ENCODE measurements around the gene MYH14.

Gene MYH14

DNA sequence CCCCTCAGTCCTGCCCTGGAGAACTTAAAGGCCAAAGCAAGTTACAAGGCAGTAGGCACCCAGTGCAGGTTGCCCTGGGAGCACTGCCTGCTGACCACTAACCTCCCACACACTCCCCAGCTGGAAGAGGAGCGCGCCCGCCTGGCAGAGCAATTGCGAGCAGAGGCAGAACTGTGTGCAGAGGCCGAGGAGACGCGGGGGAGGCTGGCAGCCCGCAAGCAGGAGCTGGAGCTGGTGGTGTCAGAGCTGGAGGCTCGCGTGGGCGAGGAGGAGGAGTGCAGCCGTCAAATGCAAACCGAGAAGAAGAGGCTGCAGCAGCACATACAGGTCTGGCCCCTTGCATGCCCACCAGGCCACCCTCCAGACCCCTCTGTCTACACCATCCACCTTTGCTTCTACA is 64.6 kb downstream of the MYH14 start:
- Histone ChIP-seq H3K4me1 (ENCODE audit: control extremely low read depth in 1 of 4, control insufficient read depth in 4 of 4, insufficient read depth in 4 of 4, low read length in 3 of 4) (no peaks in the 10 kb centered on the region), H3K9me3 (ENCODE audit: control extremely low read depth in 1 of 5, control insufficient read depth in 4 of 5, insufficient read depth in 2 of 5, low read depth in 1 of 5, low read length in 4 of 5) (peaks cover 0 to 5% (median 0%) of the 10 kb centered on the region in 5 experiments), H3K4me3 (ENCODE audit: control insufficient read depth in 1 of 7, extremely low read depth in 1 of 7, insufficient read depth in 4 of 7, low read depth in 2 of 7, low read length in 6 of 7) (no peak overlapping the region), H3K27me3 (replicated peaks in 2 of 5; ENCODE audit: control insufficient read depth in 4 of 5, insufficient read depth in 5 of 5, low read length in 4 of 5) (peaks cover 0 to 17% (median 2%) of the 10 kb centered on the region in 5 experiments), H3K27ac (ENCODE audit: insufficient read depth in 1 of 2, low read depth in 1 of 2, low read length in 2 of 2, poor library complexity in 1 of 2, severe bottlenecking in 2 of 2) (no peak overlapping the region), H3K36me3 (ENCODE audit: control insufficient read depth in 4 of 4, insufficient read depth in 4 of 4, low read length in 3 of 4) (no peaks in the 10 kb centered on the region)
- 92% methylated on average over 7 of the region's 13 CpGs for WGBS (ENCODE audit: insufficient coverage)
- DNase-seq = no peak
- CTCF ChIA-PET = no interaction called here
- POLR2A ChIA-PET = no interaction called here

DNA sequence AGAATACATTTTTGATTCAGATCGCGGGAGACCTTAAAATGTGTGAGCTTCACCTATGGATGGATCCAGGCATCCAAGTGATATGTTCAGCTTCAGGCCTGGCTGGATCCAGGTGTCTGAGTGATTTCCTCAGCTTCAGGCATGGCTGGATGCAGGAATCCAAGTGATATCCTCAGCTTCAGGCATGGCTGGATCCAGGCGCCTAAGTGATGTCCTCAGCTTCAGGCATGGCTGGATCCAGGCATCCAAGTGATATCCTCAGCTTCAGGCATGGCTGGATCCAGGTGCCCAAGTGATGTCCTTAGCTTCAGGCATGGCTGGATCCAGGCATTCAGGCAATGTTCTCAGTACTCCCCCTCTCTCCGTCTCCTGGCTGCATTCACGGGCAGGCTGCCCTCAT is 65.1 kb downstream of the MYH14 start:
- Histone ChIP-seq H3K36me3 (ENCODE audit: control insufficient read depth in 4 of 4, insufficient read depth in 4 of 4, low read length in 3 of 4) (no peaks in the 10 kb centered on the region), H3K4me1 (ENCODE audit: control extremely low read depth in 1 of 4, control insufficient read depth in 4 of 4, insufficient read depth in 4 of 4, low read length in 3 of 4) (no peaks in the 10 kb centered on the region), H3K27me3 (replicated peaks in 2 of 5; ENCODE audit: control insufficient read depth in 4 of 5, insufficient read depth in 5 of 5, low read length in 4 of 5) (peaks cover 0 to 17% (median 2%) of the 10 kb centered on the region in 5 experiments), H3K27ac (ENCODE audit: insufficient read depth in 1 of 2, low read depth in 1 of 2, low read length in 2 of 2, poor library complexity in 1 of 2, severe bottlenecking in 2 of 2) (no peak overlapping the region), H3K4me3 (ENCODE audit: control insufficient read depth in 1 of 7, extremely low read depth in 1 of 7, insufficient read depth in 4 of 7, low read depth in 2 of 7, low read length in 6 of 7) (no peak overlapping the region), H3K9me3 (ENCODE audit: control extremely low read depth in 1 of 5, control insufficient read depth in 4 of 5, insufficient read depth in 2 of 5, low read depth in 1 of 5, low read length in 4 of 5) (peaks cover 0 to 5% (median 0%) of the 10 kb centered on the region in 5 experiments)
- CTCF ChIA-PET = no interaction called here
- POLR2A ChIA-PET = interaction anchor here (0.6 kb wide), 1 partner anchor 28 kb away, joined by 3 read pairs; no protein-coding TSS in a partner anchor
- no peak for DNase-seq
- 100% methylated on average over 3 of the region's 5 CpGs for WGBS (ENCODE audit: insufficient coverage)

DNA sequence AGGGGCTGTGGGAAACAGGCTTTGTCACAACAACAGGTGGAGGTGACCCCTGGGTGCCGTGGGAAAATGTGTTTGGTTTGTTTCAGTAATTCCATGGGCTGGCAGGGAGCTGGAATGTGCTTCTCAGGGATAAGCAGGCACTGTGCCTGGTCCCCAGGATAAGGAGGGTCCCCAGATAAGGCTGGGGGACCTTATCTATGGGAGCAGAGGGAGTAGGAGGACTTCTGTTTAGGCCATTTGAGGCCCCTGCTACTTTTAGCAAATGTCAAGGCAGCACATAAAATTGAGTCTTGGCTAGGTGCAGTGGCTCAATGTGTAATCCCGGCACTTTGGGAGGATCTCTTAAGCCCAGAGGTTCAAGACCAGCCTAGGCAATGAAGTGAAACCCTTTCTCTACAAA is 66.2 kb downstream of the MYH14 start:
- ChIA-PET POLR2A (no interaction called here), CTCF (no interaction called here)
- no peak for DNase-seq
- Histone ChIP-seq H3K27ac (ENCODE audit: insufficient read depth in 1 of 2, low read depth in 1 of 2, low read length in 2 of 2, poor library complexity in 1 of 2, severe bottlenecking in 2 of 2) (no peak overlapping the region), H3K9me3 (ENCODE audit: control extremely low read depth in 1 of 5, control insufficient read depth in 4 of 5, insufficient read depth in 2 of 5, low read depth in 1 of 5, low read length in 4 of 5) (peaks cover 0 to 5% (median 0%) of the 10 kb centered on the region in 5 experiments), H3K4me3 (ENCODE audit: control insufficient read depth in 1 of 7, extremely low read depth in 1 of 7, insufficient read depth in 4 of 7, low read depth in 2 of 7, low read length in 6 of 7) (no peak overlapping the region), H3K4me1 (ENCODE audit: control extremely low read depth in 1 of 4, control insufficient read depth in 4 of 4, insufficient read depth in 4 of 4, low read length in 3 of 4) (no peaks in the 10 kb centered on the region), H3K27me3 (replicated peaks in 2 of 5; ENCODE audit: control insufficient read depth in 4 of 5, insufficient read depth in 5 of 5, low read length in 4 of 5) (peaks cover 0 to 19% (median 2%) of the 10 kb centered on the region in 5 experiments), H3K36me3 (ENCODE audit: control insufficient read depth in 4 of 4, insufficient read depth in 4 of 4, low read length in 3 of 4) (no peaks in the 10 kb centered on the region)
- WGBS (ENCODE audit: insufficient coverage) = 90% methylated on average over 2 of the region's 2 CpGs

DNA sequence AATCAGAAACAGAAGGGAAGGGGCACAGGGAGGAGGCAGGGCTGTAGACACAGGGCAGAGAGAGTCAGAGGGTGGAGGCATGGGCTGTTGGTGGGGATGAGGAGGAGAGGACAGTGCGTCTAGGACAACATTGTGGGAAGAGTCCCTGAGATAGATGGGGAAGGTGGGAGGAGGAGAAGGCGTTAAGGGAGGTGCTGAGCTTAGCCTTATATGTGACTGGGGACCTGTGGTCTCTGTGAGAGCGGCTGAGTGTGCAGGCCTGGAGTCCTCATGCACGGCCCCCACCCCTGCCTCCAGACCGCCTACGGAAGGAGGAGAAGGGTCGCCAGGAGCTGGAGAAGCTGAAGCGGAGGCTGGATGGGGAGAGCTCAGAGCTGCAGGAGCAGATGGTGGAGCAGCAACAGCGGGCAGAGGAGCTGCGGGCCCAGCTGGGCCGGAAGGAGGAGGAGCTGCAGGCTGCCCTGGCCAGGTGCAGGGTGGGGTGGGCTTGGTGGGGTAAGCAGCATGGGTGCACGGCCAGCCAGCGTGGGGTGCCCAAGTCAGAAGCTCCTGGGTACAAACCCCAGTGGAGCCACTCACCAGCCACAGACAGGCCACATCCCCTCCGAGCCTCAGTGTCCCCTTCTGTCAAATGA is 69.0 kb downstream of the MYH14 start:
- WGBS (ENCODE audit: insufficient coverage) = 90% methylated on average over 14 of the region's 14 CpGs
- no peaks in the 10 kb centered on the region for H3K4me1 ChIP-seq (ENCODE audit: control extremely low read depth in 1 of 4, control insufficient read depth in 4 of 4, insufficient read depth in 4 of 4, low read length in 3 of 4)
- no peak overlapping the region for H3K27ac ChIP-seq (ENCODE audit: insufficient read depth in 1 of 2, low read depth in 1 of 2, low read length in 2 of 2, poor library complexity in 1 of 2, severe bottlenecking in 2 of 2)
- no peak for DNase-seq
- H3K27me3 ChIP-seq (replicated peaks in 2 of 5; ENCODE audit: control insufficient read depth in 4 of 5, insufficient read depth in 5 of 5, low read length in 4 of 5) = peaks cover 0 to 17% (median 0%) of the 10 kb centered on the region in 5 experiments
- H3K36me3 ChIP-seq (ENCODE audit: control insufficient read depth in 4 of 4, insufficient read depth in 4 of 4, low read length in 3 of 4) = no peaks in the 10 kb centered on the region
- H3K4me3 ChIP-seq (ENCODE audit: control insufficient read depth in 1 of 7, extremely low read depth in 1 of 7, insufficient read depth in 4 of 7, low read depth in 2 of 7, low read length in 6 of 7) = no peak overlapping the region
- POLR2A ChIA-PET = no interaction called here
- CTCF ChIA-PET = no interaction called here
- H3K9me3 ChIP-seq (ENCODE audit: control extremely low read depth in 1 of 5, control insufficient read depth in 4 of 5, insufficient read depth in 2 of 5, low read depth in 1 of 5, low read length in 4 of 5) = peaks cover 0 to 5% (median 0%) of the 10 kb centered on the region in 5 experiments

DNA sequence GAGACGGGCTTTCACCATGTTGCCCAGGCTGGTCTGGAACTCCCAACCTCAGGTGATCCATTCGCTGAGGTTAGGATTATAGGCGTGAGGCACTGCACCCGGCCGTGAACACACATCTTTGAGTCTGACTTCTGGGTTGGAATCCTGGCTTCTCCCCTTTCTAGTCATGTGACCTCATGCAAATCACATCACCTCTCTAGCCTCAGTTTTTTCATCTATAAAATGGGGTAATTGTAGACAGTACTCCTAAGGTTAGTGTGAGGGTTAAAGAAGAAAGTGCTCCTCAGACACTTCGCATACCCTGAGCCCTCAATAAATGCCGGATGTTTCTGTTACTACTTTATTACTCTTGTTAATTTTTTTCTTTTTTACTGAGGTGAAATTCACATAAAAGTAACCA is 70.4 kb downstream of the MYH14 start:
- Histone ChIP-seq H3K36me3 (ENCODE audit: control insufficient read depth in 4 of 4, insufficient read depth in 4 of 4, low read length in 3 of 4) (no peaks in the 10 kb centered on the region), H3K4me1 (ENCODE audit: control extremely low read depth in 1 of 4, control insufficient read depth in 4 of 4, insufficient read depth in 4 of 4, low read length in 3 of 4) (no peaks in the 10 kb centered on the region), H3K9me3 (ENCODE audit: control extremely low read depth in 1 of 5, control insufficient read depth in 4 of 5, insufficient read depth in 2 of 5, low read depth in 1 of 5, low read length in 4 of 5) (no peaks in the 10 kb centered on the region), H3K27ac (ENCODE audit: insufficient read depth in 1 of 2, low read depth in 1 of 2, low read length in 2 of 2, poor library complexity in 1 of 2, severe bottlenecking in 2 of 2) (no peak overlapping the region), H3K4me3 (ENCODE audit: control insufficient read depth in 1 of 7, extremely low read depth in 1 of 7, insufficient read depth in 4 of 7, low read depth in 2 of 7, low read length in 6 of 7) (no peak overlapping the region), H3K27me3 (replicated peaks in 2 of 5; ENCODE audit: control insufficient read depth in 4 of 5, insufficient read depth in 5 of 5, low read length in 4 of 5) (peaks cover 0 to 8% (median 0%) of the 10 kb centered on the region in 5 experiments)
- DNase-seq = no peak
- ChIA-PET POLR2A (no interaction called here), CTCF (no interaction called here)
- 94% methylated on average over 4 of the region's 7 CpGs for WGBS (ENCODE audit: insufficient coverage)

DNA sequence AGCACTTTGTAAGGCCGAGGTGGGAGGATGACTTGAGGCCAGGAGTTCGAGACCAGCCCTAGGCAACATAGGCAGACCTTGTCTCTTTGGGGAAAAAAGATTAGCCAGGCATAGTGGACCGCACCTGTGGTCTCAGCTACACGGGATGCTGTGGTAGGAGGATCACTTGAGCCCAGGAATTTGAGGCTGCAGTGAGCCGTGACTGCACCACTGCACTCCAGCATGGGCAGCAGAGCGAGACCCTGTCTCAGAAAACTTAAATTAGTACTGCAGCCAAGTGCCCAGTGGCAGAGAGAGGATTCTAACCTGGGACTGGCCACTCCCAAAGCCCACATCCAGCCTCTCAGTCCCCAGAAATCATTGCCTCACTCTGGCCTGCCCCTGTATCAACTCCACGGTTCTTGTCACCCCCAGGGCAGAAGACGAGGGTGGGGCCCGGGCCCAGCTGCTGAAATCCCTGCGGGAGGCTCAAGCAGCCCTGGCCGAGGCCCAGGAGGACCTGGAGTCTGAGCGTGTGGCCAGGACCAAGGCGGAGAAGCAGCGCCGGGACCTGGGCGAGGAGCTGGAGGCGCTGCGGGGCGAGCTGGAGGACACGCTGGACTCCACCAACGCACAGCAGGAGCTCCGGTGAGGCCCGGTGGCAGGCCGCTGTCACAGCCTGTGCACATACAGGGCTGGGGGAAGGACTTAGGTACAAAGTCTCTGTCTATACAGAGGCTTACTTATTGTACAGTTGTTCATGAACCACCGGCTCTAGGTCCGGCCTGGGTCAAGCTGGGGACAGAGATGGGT is 72.4 kb downstream of the MYH14 start:
- ChIA-PET CTCF (no interaction called here), POLR2A (no interaction called here)
- Histone ChIP-seq H3K27me3 (replicated peaks in 2 of 5; ENCODE audit: control insufficient read depth in 4 of 5, insufficient read depth in 5 of 5, low read length in 4 of 5) (peaks cover 0 to 5% (median 0%) of the 10 kb centered on the region in 5 experiments), H3K4me3 (ENCODE audit: control insufficient read depth in 1 of 7, extremely low read depth in 1 of 7, insufficient read depth in 4 of 7, low read depth in 2 of 7, low read length in 6 of 7) (no peak overlapping the region), H3K27ac (ENCODE audit: insufficient read depth in 1 of 2, low read depth in 1 of 2, low read length in 2 of 2, poor library complexity in 1 of 2, severe bottlenecking in 2 of 2) (no peak overlapping the region), H3K36me3 (ENCODE audit: control insufficient read depth in 4 of 4, insufficient read depth in 4 of 4, low read length in 3 of 4) (no peaks in the 10 kb centered on the region), H3K4me1 (ENCODE audit: control extremely low read depth in 1 of 4, control insufficient read depth in 4 of 4, insufficient read depth in 4 of 4, low read length in 3 of 4) (no peaks in the 10 kb centered on the region), H3K9me3 (ENCODE audit: control extremely low read depth in 1 of 5, control insufficient read depth in 4 of 5, insufficient read depth in 2 of 5, low read depth in 1 of 5, low read length in 4 of 5) (no peaks in the 10 kb centered on the region)
- WGBS (ENCODE audit: insufficient coverage) = 92% methylated on average over 26 of the region's 26 CpGs
- no peak for DNase-seq

DNA sequence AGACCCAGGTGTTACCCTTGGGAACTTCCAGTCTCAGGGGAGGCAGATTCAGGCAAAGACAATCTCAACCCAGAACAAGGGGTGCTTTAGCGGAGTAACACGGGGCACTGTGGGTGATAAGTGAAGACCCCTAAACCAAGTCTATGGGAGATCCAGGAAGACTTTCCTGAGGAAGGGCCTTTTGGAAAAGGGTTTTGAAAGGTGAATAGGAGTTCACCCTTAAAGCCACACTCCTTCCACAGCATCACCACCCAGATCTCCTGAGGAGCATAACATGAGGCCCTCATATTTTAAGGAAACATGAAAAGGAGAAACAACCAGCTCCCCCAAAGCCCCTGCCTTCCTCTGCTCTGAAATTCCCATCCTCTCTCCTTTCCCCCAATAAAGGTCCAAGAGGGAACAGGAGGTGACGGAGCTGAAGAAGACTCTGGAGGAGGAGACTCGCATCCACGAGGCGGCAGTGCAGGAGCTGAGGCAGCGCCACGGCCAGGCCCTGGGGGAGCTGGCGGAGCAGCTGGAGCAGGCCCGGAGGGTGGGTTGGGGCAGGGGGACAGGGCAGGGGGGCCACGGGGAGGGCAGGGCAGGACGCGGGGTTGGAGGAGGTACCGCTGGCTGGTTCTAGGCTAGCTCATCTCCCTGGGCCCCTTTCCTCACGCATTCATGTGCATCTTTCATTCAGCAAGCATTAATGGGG is 73.1 kb downstream of the MYH14 start:
- Histone ChIP-seq H3K36me3 (ENCODE audit: control insufficient read depth in 4 of 4, insufficient read depth in 4 of 4, low read length in 3 of 4) (no peaks in the 10 kb centered on the region), H3K4me3 (ENCODE audit: control insufficient read depth in 1 of 7, extremely low read depth in 1 of 7, insufficient read depth in 4 of 7, low read depth in 2 of 7, low read length in 6 of 7) (no peak overlapping the region), H3K9me3 (ENCODE audit: control extremely low read depth in 1 of 5, control insufficient read depth in 4 of 5, insufficient read depth in 2 of 5, low read depth in 1 of 5, low read length in 4 of 5) (no peaks in the 10 kb centered on the region), H3K4me1 (ENCODE audit: control extremely low read depth in 1 of 4, control insufficient read depth in 4 of 4, insufficient read depth in 4 of 4, low read length in 3 of 4) (no peaks in the 10 kb centered on the region), H3K27me3 (replicated peaks in 2 of 5; ENCODE audit: control insufficient read depth in 4 of 5, insufficient read depth in 5 of 5, low read length in 4 of 5) (peaks cover 0 to 5% (median 0%) of the 10 kb centered on the region in 5 experiments), H3K27ac (ENCODE audit: insufficient read depth in 1 of 2, low read depth in 1 of 2, low read length in 2 of 2, poor library complexity in 1 of 2, severe bottlenecking in 2 of 2) (no peak overlapping the region)
- WGBS (ENCODE audit: insufficient coverage) = 86% methylated on average over 12 of the region's 15 CpGs
- DNase-seq = no peak
- ChIA-PET POLR2A (no interaction called here), CTCF (no interaction called here)
